ENCODE measurements around the gene COL8A2. TPM values are rescaled to one million over a fixed set of nuclear protein-coding genes. Genes with fewer than 3 reads are reported as not detected.

The COL8A2 gene
- total and polyA plus RNA-seq, 2 experiments from 2014 or later, result 3.2 to 30.5 TPM

DNA sequence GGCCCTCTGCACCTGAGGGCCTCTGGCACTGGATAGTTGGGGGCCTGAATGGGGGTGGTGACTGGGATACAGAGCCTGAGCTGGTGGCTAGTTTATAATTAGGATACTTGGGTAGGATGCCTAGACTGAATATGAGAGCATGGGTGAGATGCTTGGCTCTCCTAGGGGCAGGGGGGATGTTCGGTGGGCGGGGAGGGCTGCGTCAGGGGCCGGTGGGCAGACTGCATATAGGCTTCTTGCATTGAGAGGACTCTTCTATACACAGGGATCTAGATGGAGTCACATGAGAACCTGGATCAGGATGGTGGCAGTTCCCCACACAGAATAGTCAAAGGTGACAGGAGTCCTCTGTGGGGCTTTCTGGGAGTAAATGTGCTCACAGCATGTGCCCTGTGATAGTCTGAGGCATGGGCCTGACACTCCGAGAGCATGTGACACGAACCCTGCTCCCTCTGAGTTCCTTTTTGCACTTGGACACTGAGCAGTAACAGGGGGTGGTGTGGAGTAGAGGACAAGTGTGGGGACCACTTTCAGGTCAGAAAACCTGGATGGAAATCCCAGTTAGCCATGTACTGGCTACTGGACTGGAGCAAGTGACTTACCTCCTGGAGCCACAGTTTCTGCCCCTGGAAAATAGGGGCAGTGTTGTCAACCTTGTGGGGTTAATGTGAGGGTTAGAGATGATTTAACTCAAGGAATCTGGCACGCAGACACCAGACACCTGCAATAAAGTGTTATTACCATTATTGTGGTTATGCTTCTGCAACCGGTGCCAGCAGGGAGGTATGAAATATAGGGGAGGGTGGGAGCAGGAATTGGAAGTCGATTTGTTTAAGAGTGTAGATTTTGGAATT is 33.2 kb upstream of the COL8A2 start:
- Histone ChIP-seq H4K20me1 (ENCODE audit: insufficient read depth) (peaks cover 5% of the 10 kb centered on the region), H3K79me2 (ENCODE audit: insufficient read depth) (peaks cover 82% of the 10 kb centered on the region), H3F3A (ENCODE audit: insufficient read depth) (peaks cover 20% of the 10 kb centered on the region), H3K27ac (peak overlapping the region; percentile 89), H3K9ac (peak overlapping the region; percentile 100), H2AFZ (no peak overlapping the region), H3K27me3 (replicated peaks; ENCODE audit: insufficient read depth) (no peaks in the 10 kb centered on the region), H3K9me2 (ENCODE audit: insufficient read depth) (no peaks in the 10 kb centered on the region), H3K4me2 (ENCODE audit: unreplicated experiment) (peak overlapping the region; percentile 76), H3K36me3 (ENCODE audit: low read depth) (0 out of 2 replicates have a peak, but pooled peaks cover under 1% of the 10 kb centered on the region), H3K4me3 (peak overlapping the region; percentile 93), H3K4me1 (ENCODE audit: insufficient read depth) (peaks cover 56% of the 10 kb centered on the region), H3K9me3 (ENCODE audit: low read depth) (no peaks in the 10 kb centered on the region)
- TF ChIP-seq EZH2phosphoT487 (IDR thresholded peaks at IDR 0.05; ENCODE audit: insufficient read depth, low read depth) (no peak), EZH2 (IDR thresholded peaks at IDR 0.05; ENCODE audit: insufficient read depth, poor library complexity, severe bottlenecking) (no peak)
- no peak for DNase-seq
- WGBS, 2 experiments (ENCODE audit: low coverage in 1 of 2, low lambda C conversion rate in 2 of 2, missing lambda C conversion rate in 2 of 2), result 50 to 53% methylated on average over 5 to 9 of the region's 9 CpGs
- in situ Hi-C loops (cut with MboI), result no loop called here

DNA sequence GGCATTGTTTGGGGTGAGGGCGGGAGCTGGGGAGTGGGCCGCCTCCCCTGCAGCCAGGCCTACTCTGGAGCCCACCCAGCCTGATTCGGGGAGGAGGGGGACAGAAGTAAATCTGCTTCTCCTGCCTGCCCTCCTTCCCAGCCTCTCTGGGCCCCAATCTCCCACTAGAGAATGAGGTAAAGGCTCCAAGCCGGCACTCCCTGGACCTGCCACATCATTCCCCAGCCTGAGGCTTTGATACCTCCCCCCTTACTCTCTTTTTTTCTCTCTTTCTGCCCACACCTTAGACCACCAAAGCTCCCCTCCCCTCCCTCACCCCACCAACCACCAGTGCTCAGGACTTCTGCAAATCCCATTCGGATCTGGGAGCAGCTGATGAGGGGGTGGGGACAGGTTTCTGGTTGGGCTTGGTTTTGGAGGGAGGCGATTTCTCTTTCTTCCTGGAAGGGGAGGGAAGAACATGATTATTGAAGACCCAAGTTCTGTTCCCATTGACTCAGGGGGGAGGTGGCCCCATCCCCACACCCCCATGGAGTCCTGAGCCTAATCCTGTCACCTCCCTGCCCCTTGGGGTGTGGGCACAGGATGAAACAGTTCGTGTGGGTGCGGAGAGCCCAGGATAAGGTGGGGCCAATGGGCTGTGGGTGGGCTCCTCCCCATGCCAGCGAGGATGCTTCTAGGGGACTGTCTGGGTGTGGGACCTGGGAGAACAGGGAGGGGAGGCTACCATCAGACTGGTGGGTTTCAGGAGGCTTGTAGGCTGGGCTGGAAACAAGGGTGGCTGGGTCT is 32.3 kb upstream of the COL8A2 start:
- H3K79me2 ChIP-seq (ENCODE audit: insufficient read depth), result peaks cover 74% of the 10 kb centered on the region
- H3K4me3 ChIP-seq, result peak overlapping the region; percentile 93
- H3K9ac ChIP-seq, result peak overlapping the region; percentile 100
- H3K4me1 ChIP-seq (ENCODE audit: insufficient read depth), result peaks cover 48% of the 10 kb centered on the region
- TF ChIP-seq EZH2 (IDR thresholded peaks at IDR 0.05; ENCODE audit: insufficient read depth, poor library complexity, severe bottlenecking), result no peak
- no peak for TF ChIP-seq EZH2phosphoT487 (IDR thresholded peaks at IDR 0.05; ENCODE audit: insufficient read depth, low read depth)
- no peaks in the 10 kb centered on the region for H3K9me3 ChIP-seq (ENCODE audit: low read depth)
- H3K36me3 ChIP-seq (ENCODE audit: low read depth), result no peaks in the 10 kb centered on the region
- peak overlapping the region; percentile 89 for H3K27ac ChIP-seq
- H4K20me1 ChIP-seq (ENCODE audit: insufficient read depth), result peaks cover 5% of the 10 kb centered on the region
- 0 to 2% methylated on average over 5 to 9 of the region's 9 CpGs for WGBS, 2 experiments (ENCODE audit: low coverage in 1 of 2, low lambda C conversion rate in 2 of 2, missing lambda C conversion rate in 2 of 2)
- H3K27me3 ChIP-seq (replicated peaks; ENCODE audit: insufficient read depth), result no peaks in the 10 kb centered on the region
- no peaks in the 10 kb centered on the region for H3K9me2 ChIP-seq (ENCODE audit: insufficient read depth)
- peaks cover 16% of the 10 kb centered on the region for H3F3A ChIP-seq (ENCODE audit: insufficient read depth)
- peak overlapping the region; percentile 76 for H3K4me2 ChIP-seq (ENCODE audit: unreplicated experiment)
- no peak overlapping the region for H2AFZ ChIP-seq
- in situ Hi-C loops (cut with MboI), result no loop called here
- DNase-seq, result peak; percentile 64

DNA sequence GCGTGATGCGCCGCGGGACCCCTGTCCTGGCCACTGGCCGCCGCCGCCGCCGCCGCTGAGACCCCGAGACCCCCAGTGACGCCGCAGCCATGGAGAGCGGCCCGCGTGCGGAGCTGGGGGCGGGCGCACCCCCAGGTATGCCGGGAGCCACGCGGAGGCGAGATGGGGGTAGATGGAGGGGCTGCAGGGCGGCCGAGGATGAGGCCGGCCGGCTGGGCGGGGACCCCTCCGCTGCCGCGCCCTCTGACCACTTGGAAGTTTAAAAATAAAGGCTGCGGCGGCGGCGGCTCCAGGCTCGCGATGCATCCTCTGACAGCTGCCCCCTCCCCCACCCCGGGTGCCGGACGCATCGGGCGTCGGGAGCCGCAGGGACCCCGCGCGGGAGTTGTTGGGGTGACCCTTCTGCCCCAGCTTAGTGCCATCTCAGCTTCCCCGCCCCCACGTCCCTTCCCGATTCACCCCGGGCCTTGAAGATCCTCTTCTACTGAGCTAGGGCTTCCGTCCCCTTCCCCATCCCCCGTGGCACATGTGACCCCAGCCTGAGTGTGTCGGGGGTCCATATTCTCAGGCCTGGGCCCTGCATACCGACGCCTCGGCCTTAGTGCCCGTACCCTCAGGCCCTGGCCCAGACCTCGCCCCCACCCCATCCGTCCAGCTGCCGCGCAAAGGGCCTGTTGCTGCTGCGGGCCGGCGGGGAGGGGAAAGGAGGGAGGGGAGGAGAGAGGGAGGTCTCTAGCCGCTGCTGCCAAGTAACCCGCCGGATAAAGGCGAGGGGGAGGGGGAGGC is 31.5 kb upstream of the COL8A2 start:
- H3F3A ChIP-seq (ENCODE audit: insufficient read depth), result peaks cover 23% of the 10 kb centered on the region
- H4K20me1 ChIP-seq (ENCODE audit: insufficient read depth), result peaks cover 4% of the 10 kb centered on the region
- H3K79me2 ChIP-seq (ENCODE audit: insufficient read depth), result peaks cover 66% of the 10 kb centered on the region
- peak overlapping the region; percentile 42; the same call in 1 of the 2 replicates for H2AFZ ChIP-seq
- peak overlapping the region; percentile 93 for H3K4me3 ChIP-seq
- peaks cover 48% of the 10 kb centered on the region for H3K4me1 ChIP-seq (ENCODE audit: insufficient read depth)
- no peaks in the 10 kb centered on the region for H3K9me3 ChIP-seq (ENCODE audit: low read depth)
- in situ Hi-C loops (cut with MboI), result no loop called here
- H3K27ac ChIP-seq, result peak overlapping the region; percentile 89
- peak overlapping the region; percentile 76 for H3K4me2 ChIP-seq (ENCODE audit: unreplicated experiment)
- no peaks in the 10 kb centered on the region for H3K9me2 ChIP-seq (ENCODE audit: insufficient read depth)
- 0 to 1% methylated on average over 20 to 67 of the region's 69 CpGs for WGBS, 2 experiments (ENCODE audit: low coverage in 1 of 2, low lambda C conversion rate in 2 of 2, missing lambda C conversion rate in 2 of 2)
- peak overlapping the region; percentile 100 for H3K9ac ChIP-seq
- TF ChIP-seq EZH2 (IDR thresholded peaks at IDR 0.05; ENCODE audit: insufficient read depth, poor library complexity, severe bottlenecking) (no peak), EZH2phosphoT487 (IDR thresholded peaks at IDR 0.05; ENCODE audit: insufficient read depth, low read depth) (no peak)
- no peaks in the 10 kb centered on the region for H3K27me3 ChIP-seq (replicated peaks; ENCODE audit: insufficient read depth)
- no peaks in the 10 kb centered on the region for H3K36me3 ChIP-seq (ENCODE audit: low read depth)
- DNase-seq, result peak; percentile 76
